Measurements from ENCODE around the gene KRT8.
"Not testable (repeated sequence)": the region's sequence is repeated elsewhere in the genome, so short reads cannot be mapped to it uniquely, and the experiment has no call there.

KRT8 gene

GRCh38 chr12:52904509-52905300 lies at the start of gene KRT8:
TSS of gene KRT8 (minus strand) at chr12:52905076. CDS start at chr12:52904981, 95 bp downstream.
- not testable (repeated sequence) for DNase-seq (ENCODE audit: low read depth)

- DNase-seq (ENCODE audit: low read depth), result no peak
These were observed 48.4 kb upstream of the KRT8 start for GRCh38 chr12:52953181-52953841.

- DNase-seq (ENCODE audit: low read depth), result no peak
These were observed 47.4 kb upstream of the KRT8 start for GRCh38 chr12:52952076-52952801.

- DNase-seq (ENCODE audit: low read depth), result no peak
These were observed 46.8 kb upstream of the KRT8 start for GRCh38 chr12:52951640-52952039.

- no peak for DNase-seq (ENCODE audit: low read depth)
These were observed 46.2 kb upstream of the KRT8 start for GRCh38 chr12:52951126-52951525.

- no peak for DNase-seq (ENCODE audit: low read depth)
These were observed 45.7 kb upstream of the KRT8 start for GRCh38 chr12:52950553-52950952.

GRCh38 chr12:52949413-52950331 lies 44.8 kb upstream of the KRT8 start:
- DNase-seq (ENCODE audit: low read depth), result no peak

- DNase-seq (ENCODE audit: low read depth), result no peak
These were observed 43.0 kb upstream of the KRT8 start for GRCh38 chr12:52947738-52948423.

GRCh38 chr12:52946797-52947547 lies 42.1 kb upstream of the KRT8 start:
- no peak for DNase-seq (ENCODE audit: low read depth)

GRCh38 chr12:52946334-52946733 lies 41.5 kb upstream of the KRT8 start:
- no peak for DNase-seq (ENCODE audit: low read depth)

- DNase-seq (ENCODE audit: low read depth), result no peak
These were observed 40.7 kb upstream of the KRT8 start for GRCh38 chr12:52945389-52946232.

- DNase-seq (ENCODE audit: low read depth), result no peak
These were observed 40.0 kb upstream of the KRT8 start for GRCh38 chr12:52944683-52945388.

- DNase-seq (ENCODE audit: low read depth), result no peak
These were observed 38.0 kb upstream of the KRT8 start for GRCh38 chr12:52942901-52943181.

- no peak for DNase-seq (ENCODE audit: low read depth)
These were observed 37.4 kb upstream of the KRT8 start for GRCh38 chr12:52942066-52942900.

- DNase-seq (ENCODE audit: low read depth), result no peak
These were observed 24.7 kb upstream of the KRT8 start for GRCh38 chr12:52929538-52929937.

GRCh38 chr12:52927964-52928363 lies 23.1 kb upstream of the KRT8 start:
- DNase-seq (ENCODE audit: low read depth), result no peak

- no peak for DNase-seq (ENCODE audit: low read depth)
These were observed 21.8 kb upstream of the KRT8 start for GRCh38 chr12:52926596-52927234.
